Panc1 (cell line): Measurements from ENCODE around the gene ABCC10.

Experiments
- CTCF ChIP-seq: fragments of 450-650 bp; IDR thresholded peaks from 2 replicates; pipeline ENCODE4 v1.5.1; 2017; ENCODE audit warnings: mild to moderate bottlenecking
- POLR2AphosphoS5 ChIP-seq: IDR thresholded peaks from 2 replicates; pipeline ENCODE4 v1.6.1; 2012; ENCODE audit warnings: mild to moderate bottlenecking, low read depth, low read length, moderate library complexity

GRCh38 chr6:43469947-43470346, 42.6 kb downstream of the ABCC10 start:
- no peak for TF ChIP-seq CTCF
- TF ChIP-seq POLR2AphosphoS5, result no peak
